ENCODE results near the gene GATAD1. TPM values are rescaled to one million over a fixed set of nuclear protein-coding genes. Genes with fewer than 3 reads are reported as not detected.
A peak's percentile ranks its signal among the peaks of the same experiment; 100 is the strongest.
"Not testable (repeated sequence)": the region's sequence is repeated elsewhere in the genome, so short reads cannot be mapped to it uniquely, and the experiment has no call there.

Gene GATAD1
- total RNA-seq: 10 to 100 TPM; 13.8 to 14.3 TPM

GRCh38 chr7:92447345-92448204, at the start of gene GATAD1:
GATAD1 (plus strand) TSS chr7:92447482; CDS start chr7:92447730, 248 bp downstream.
- ChIA-PET CTCF (interaction anchor here (0.6 to 4.1 kb wide), 33 partner anchors 10 to 1358 kb away, joined by 3 to 49 read pairs (median 4); partner anchors contain the start of genes ANKIB1, CYP51A1, KRIT1 and MTERF1), POLR2A (interaction anchor here (0.9 to 1.1 kb wide), 2 partner anchors 25 to 202 kb away, joined by 3 to 6 read pairs; partner anchors contain the start of genes ANKIB1 and KRIT1)
- Mint-ChIP-seq H3K36me3 (ENCODE audit: low read depth) (peaks cover 8% of the 10 kb centered on the region), H3K9me3 (no peaks in the 10 kb centered on the region), H3K27me3 (no peaks in the 10 kb centered on the region), H3K4me3 (peak within 1 kb of the TSS; percentile 84), H3K4me1 (peaks cover 17% of the 10 kb centered on the region), H3K27ac (peak within 1 kb of the TSS; percentile 97)
- peak; percentile 88 for DNase-seq

GRCh38 chr7:92397542-92397941, 49.7 kb upstream of the GATAD1 start:
- H3K36me3 Mint-ChIP-seq (ENCODE audit: low read depth): peaks cover 18% of the 10 kb centered on the region
- no peaks in the 10 kb centered on the region for H3K9me3 Mint-ChIP-seq
- no peak for DNase-seq
- no peak overlapping the region for H3K27ac Mint-ChIP-seq
- H3K4me1 Mint-ChIP-seq: no peaks in the 10 kb centered on the region
- H3K27me3 Mint-ChIP-seq: no peaks in the 10 kb centered on the region
- H3K4me3 Mint-ChIP-seq: no peak overlapping the region
- ChIA-PET POLR2A (no interaction called here), CTCF (no interaction called here)

GRCh38 chr7:92400013-92400412, 47.3 kb upstream of the GATAD1 start:
- no peaks in the 10 kb centered on the region for H3K9me3 Mint-ChIP-seq
- POLR2A ChIA-PET: no interaction called here
- H3K4me3 Mint-ChIP-seq: no peak overlapping the region
- H3K27ac Mint-ChIP-seq: no peak overlapping the region
- H3K4me1 Mint-ChIP-seq: peaks cover 19% of the 10 kb centered on the region
- CTCF ChIA-PET: no interaction called here
- H3K27me3 Mint-ChIP-seq: no peaks in the 10 kb centered on the region
- H3K36me3 Mint-ChIP-seq (ENCODE audit: low read depth): peaks cover 25% of the 10 kb centered on the region
- no peak for DNase-seq

GRCh38 chr7:92402920-92403759, 44.1 kb upstream of the GATAD1 start:
- H3K4me3 Mint-ChIP-seq: no peak overlapping the region

GRCh38 chr7:92403760-92404074, 43.6 kb upstream of the GATAD1 start:
- H3K9me3 Mint-ChIP-seq: no peaks in the 10 kb centered on the region
- ChIA-PET CTCF (no interaction called here), POLR2A (no interaction called here)
- H3K27ac Mint-ChIP-seq: no peak overlapping the region
- DNase-seq: no peak
- H3K4me3 Mint-ChIP-seq: no peak overlapping the region
- H3K36me3 Mint-ChIP-seq (ENCODE audit: low read depth): peaks cover 14% of the 10 kb centered on the region
- peaks cover 19% of the 10 kb centered on the region for H3K4me1 Mint-ChIP-seq
- H3K27me3 Mint-ChIP-seq: no peaks in the 10 kb centered on the region

More at GRCh38 chr7:92402920-92403759, 44.1 kb upstream of the GATAD1 start:
- Mint-ChIP-seq H3K36me3 (ENCODE audit: low read depth) (peaks cover 19% of the 10 kb centered on the region), H3K4me1 (peaks cover 19% of the 10 kb centered on the region), H3K27me3 (no peaks in the 10 kb centered on the region), H3K9me3 (no peaks in the 10 kb centered on the region), H3K27ac (no peak overlapping the region)
- CTCF ChIA-PET: interaction anchor here (1.2 kb wide), 1 partner anchor 9 kb away, joined by 3 read pairs; no protein-coding TSS in a partner anchor
- no peak for DNase-seq
- POLR2A ChIA-PET: no interaction called here

GRCh38 chr7:92404170-92404614, 43.1 kb upstream of the GATAD1 start:
- H3K4me3 Mint-ChIP-seq: no peak overlapping the region
- peak; percentile 59 for DNase-seq
- H3K36me3 Mint-ChIP-seq (ENCODE audit: low read depth): peaks cover 11% of the 10 kb centered on the region
- CTCF ChIA-PET: interaction anchor here (0.5 to 1.0 kb wide), 2 partner anchors 13 to 25 kb away, joined by 3 to 5 read pairs; no protein-coding TSS in a partner anchor
- POLR2A ChIA-PET: no interaction called here
- peak overlapping the region; percentile 3 for H3K27ac Mint-ChIP-seq
- H3K9me3 Mint-ChIP-seq: no peaks in the 10 kb centered on the region
- no peaks in the 10 kb centered on the region for H3K27me3 Mint-ChIP-seq
- peaks cover 19% of the 10 kb centered on the region for H3K4me1 Mint-ChIP-seq

- Mint-ChIP-seq H3K27me3 (peaks cover 7% of the 10 kb centered on the region), H3K36me3 (ENCODE audit: low read depth) (peaks cover 5% of the 10 kb centered on the region), H3K27ac (no peak overlapping the region), H3K4me3 (no peak overlapping the region), H3K9me3 (peaks cover 2% of the 10 kb centered on the region), H3K4me1 (peaks cover 6% of the 10 kb centered on the region)
- CTCF ChIA-PET: interaction anchor here (0.7 to 1.3 kb wide), 2 partner anchors 15 to 58 kb away, joined by 3 read pairs; no protein-coding TSS in a partner anchor
- POLR2A ChIA-PET: no interaction called here
- no peak for DNase-seq
Measured at GRCh38 chr7:92409357-92409756, 37.9 kb upstream of the GATAD1 start.

- H3K27ac Mint-ChIP-seq; H3K9me3 Mint-ChIP-seq; DNase-seq; H3K4me1 Mint-ChIP-seq; H3K27me3 Mint-ChIP-seq; POLR2A ChIA-PET; H3K4me3 Mint-ChIP-seq; H3K36me3 Mint-ChIP-seq (ENCODE audit: low read depth): not testable (repeated sequence)
- CTCF ChIA-PET: interaction anchor here (0.7 kb wide), 1 partner anchor 268 kb away, joined by 3 read pairs; no protein-coding TSS in a partner anchor
Measured at GRCh38 chr7:92410162-92410561, 37.1 kb upstream of the GATAD1 start.

GRCh38 chr7:92412745-92413144, 34.5 kb upstream of the GATAD1 start:
- DNase-seq: no peak
- ChIA-PET CTCF (interaction anchor here (0.8 to 2.8 kb wide), 3 partner anchors 9 to 11 kb away, joined by 3 to 9 read pairs (median 3); no protein-coding TSS in a partner anchor), POLR2A (no interaction called here)
- H3K9me3 Mint-ChIP-seq: peaks cover 2% of the 10 kb centered on the region
- no peak overlapping the region for H3K27ac Mint-ChIP-seq
- no peaks in the 10 kb centered on the region for H3K4me1 Mint-ChIP-seq
- no peak overlapping the region for H3K4me3 Mint-ChIP-seq
- H3K36me3 Mint-ChIP-seq (ENCODE audit: low read depth): no peaks in the 10 kb centered on the region
- H3K27me3 Mint-ChIP-seq: peaks cover 7% of the 10 kb centered on the region

GRCh38 chr7:92413550-92413949, 33.7 kb upstream of the GATAD1 start:
- peaks cover 2% of the 10 kb centered on the region for H3K9me3 Mint-ChIP-seq
- H3K4me1 Mint-ChIP-seq: no peaks in the 10 kb centered on the region
- DNase-seq: no peak
- H3K27ac Mint-ChIP-seq: no peak overlapping the region
- CTCF ChIA-PET: interaction anchor here (0.9 to 2.8 kb wide), 3 partner anchors 8 to 34 kb away, joined by 3 to 9 read pairs (median 8); partner anchors contain the start of gene GATAD1
- POLR2A ChIA-PET: no interaction called here
- H3K4me3 Mint-ChIP-seq: no peak overlapping the region
- H3K36me3 Mint-ChIP-seq (ENCODE audit: low read depth): no peaks in the 10 kb centered on the region
- H3K27me3 Mint-ChIP-seq: peaks cover 7% of the 10 kb centered on the region

- ChIA-PET POLR2A (no interaction called here), CTCF (interaction anchor here (0.6 to 2.8 kb wide), 4 partner anchors 9 to 32 kb away, joined by 4 to 9 read pairs (median 6); partner anchors contain the start of gene GATAD1)
- no peak overlapping the region for H3K4me3 Mint-ChIP-seq
- DNase-seq: no peak
- H3K9me3 Mint-ChIP-seq: no peaks in the 10 kb centered on the region
- H3K27ac Mint-ChIP-seq: no peak overlapping the region
- no peaks in the 10 kb centered on the region for H3K36me3 Mint-ChIP-seq (ENCODE audit: low read depth)
- H3K4me1 Mint-ChIP-seq: no peaks in the 10 kb centered on the region
- peaks cover 7% of the 10 kb centered on the region for H3K27me3 Mint-ChIP-seq
Measured at GRCh38 chr7:92415225-92415624, 32.1 kb upstream of the GATAD1 start.

- H3K9me3 Mint-ChIP-seq: no peaks in the 10 kb centered on the region
- no peak overlapping the region for H3K27ac Mint-ChIP-seq
- ChIA-PET POLR2A (no interaction called here), CTCF (interaction anchor here (0.8 to 2.4 kb wide), 3 partner anchors 30 to 172 kb away, joined by 3 to 11 read pairs (median 4); partner anchors contain the start of genes ANKIB1, GATAD1 and KRIT1)
- peaks cover 3% of the 10 kb centered on the region for H3K27me3 Mint-ChIP-seq
- no peak overlapping the region for H3K4me3 Mint-ChIP-seq
- DNase-seq: no peak
- no peaks in the 10 kb centered on the region for H3K36me3 Mint-ChIP-seq (ENCODE audit: low read depth)
- H3K4me1 Mint-ChIP-seq: no peaks in the 10 kb centered on the region
Measured at GRCh38 chr7:92417913-92418312, 29.4 kb upstream of the GATAD1 start.
